Loucy (cell line): ENCODE results near the gene CSNK1G1.

Experiments
- EZH2phosphoT487 ChIP-seq: fragments of 200-600 bp; IDR thresholded peaks from 2 replicates; pipeline ENCODE4 v1.6.1; 2018; ENCODE audit warnings: antibody characterized with exemption, mild to moderate bottlenecking, moderate library complexity, borderline replicate concordance
- TF ChIP-seq, protein P1 (sequence below): fragments of 200-600 bp; sonication (generic); conservative IDR thresholded peaks from 2 replicates; pipeline ENCODE4 v1.5.1; 2014; ENCODE audit warnings: mild to moderate bottlenecking, antibody characterized with exemption, low read length

DNA sequence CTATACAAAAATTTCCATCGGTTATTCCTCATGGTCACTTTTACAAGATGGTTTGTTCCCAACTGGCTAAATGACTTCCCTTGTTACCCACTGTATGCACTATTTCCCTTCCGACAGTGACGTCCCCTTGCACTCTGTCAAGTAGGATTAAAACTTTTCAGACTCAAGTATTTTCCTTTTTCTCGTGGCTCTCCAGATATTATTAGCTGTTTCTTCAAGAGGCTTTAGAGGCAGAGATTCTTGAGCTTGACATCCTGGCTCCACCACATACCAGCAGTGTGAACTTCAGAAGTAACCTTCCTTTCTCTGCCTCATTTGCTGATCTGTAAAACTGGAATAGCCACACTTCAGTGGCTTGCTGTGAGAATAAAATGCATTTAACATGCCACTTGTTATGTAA, 14.0 kb downstream of the CSNK1G1 start:
- TF ChIP-seq, protein P1, sequence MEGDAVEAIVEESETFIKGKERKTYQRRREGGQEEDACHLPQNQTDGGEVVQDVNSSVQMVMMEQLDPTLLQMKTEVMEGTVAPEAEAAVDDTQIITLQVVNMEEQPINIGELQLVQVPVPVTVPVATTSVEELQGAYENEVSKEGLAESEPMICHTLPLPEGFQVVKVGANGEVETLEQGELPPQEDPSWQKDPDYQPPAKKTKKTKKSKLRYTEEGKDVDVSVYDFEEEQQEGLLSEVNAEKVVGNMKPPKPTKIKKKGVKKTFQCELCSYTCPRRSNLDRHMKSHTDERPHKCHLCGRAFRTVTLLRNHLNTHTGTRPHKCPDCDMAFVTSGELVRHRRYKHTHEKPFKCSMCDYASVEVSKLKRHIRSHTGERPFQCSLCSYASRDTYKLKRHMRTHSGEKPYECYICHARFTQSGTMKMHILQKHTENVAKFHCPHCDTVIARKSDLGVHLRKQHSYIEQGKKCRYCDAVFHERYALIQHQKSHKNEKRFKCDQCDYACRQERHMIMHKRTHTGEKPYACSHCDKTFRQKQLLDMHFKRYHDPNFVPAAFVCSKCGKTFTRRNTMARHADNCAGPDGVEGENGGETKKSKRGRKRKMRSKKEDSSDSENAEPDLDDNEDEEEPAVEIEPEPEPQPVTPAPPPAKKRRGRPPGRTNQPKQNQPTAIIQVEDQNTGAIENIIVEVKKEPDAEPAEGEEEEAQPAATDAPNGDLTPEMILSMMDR = no peak
- no peak for TF ChIP-seq EZH2phosphoT487
